DMS 273 (cell line): ENCODE data around the gene CCDC149.

ENCODE experiments used
- DNase-seq: peaks from one replicate; lab custom pipeline; 2025; ENCODE audit not compliant: unreplicated experiment; lab: John Stamatoyannopoulos, UW

Gene CCDC149

GRCh38 chr4:24845132-24845531, 67.7 kb downstream of the CCDC149 start:
- no peak for DNase-seq

GRCh38 chr4:24843096-24843495, 69.7 kb downstream of the CCDC149 start:
- DNase-seq, result no peak

- DNase-seq, result no peak
Observed at GRCh38 chr4:24842356-24842755, 70.5 kb downstream of the CCDC149 start.

GRCh38 chr4:24840826-24841543, 71.9 kb downstream of the CCDC149 start:
- DNase-seq, result no peak

GRCh38 chr4:24840362-24840761, 72.5 kb downstream of the CCDC149 start:
- no peak for DNase-seq

GRCh38 chr4:24837781-24838180, 75.1 kb downstream of the CCDC149 start:
- DNase-seq, result no peak

GRCh38 chr4:24837336-24837735, 75.5 kb downstream of the CCDC149 start:
- DNase-seq, result no peak

- no peak for DNase-seq
Observed at GRCh38 chr4:24836661-24837242, 76.1 kb downstream of the CCDC149 start.

GRCh38 chr4:24835696-24836095, 77.1 kb downstream of the CCDC149 start:
- DNase-seq, result no peak

- no peak for DNase-seq
Observed at GRCh38 chr4:24831637-24832036, 81.2 kb downstream of the CCDC149 start.

GRCh38 chr4:24824720-24825119, 88.1 kb downstream of the CCDC149 start:
- no peak for DNase-seq

GRCh38 chr4:24820541-24820940, 92.3 kb downstream of the CCDC149 start:
- no peak for DNase-seq

GRCh38 chr4:24816797-24817196, 96.0 kb downstream of the CCDC149 start:
- no peak for DNase-seq

GRCh38 chr4:24813732-24814131, 99.1 kb downstream of the CCDC149 start:
- DNase-seq, result no peak

- no peak for DNase-seq
Observed at GRCh38 chr4:24810871-24811631, 101.8 kb downstream of the CCDC149 start.

GRCh38 chr4:24809815-24810405, 102.9 kb downstream of the CCDC149 start:
- no peak for DNase-seq

GRCh38 chr4:24809376-24809775, 103.5 kb downstream of the CCDC149 start:
- peak; percentile 11 for DNase-seq

GRCh38 chr4:24808955-24809354, 103.9 kb downstream of the CCDC149 start:
- no peak for DNase-seq

- DNase-seq, result no peak
Observed at GRCh38 chr4:24808261-24808660, 104.6 kb downstream of the CCDC149 start.

GRCh38 chr4:24807611-24808010, 105.2 kb downstream of the CCDC149 start:
- peak; percentile 10 for DNase-seq

- no peak for DNase-seq
Observed at GRCh38 chr4:24806206-24806990, 106.4 kb downstream of the CCDC149 start.
